Upper lobe of right lung (tissue), 1 donor: Measurements from ENCODE around the gene RBM20. TPM values are rescaled to one million over a fixed set of nuclear protein-coding genes. Genes with fewer than 3 reads are reported as not detected.
"Not testable (repeated sequence)": the region's sequence is repeated elsewhere in the genome, so short reads cannot be mapped to it uniquely, and the experiment has no call there.

Source experiments
- ATAC-seq: fragments of 200-7000 bp; cut with Tn5 transposase; one replicate; pipeline ENCODE4 v1.9.1; 2020; ENCODE audit warnings: mild to moderate bottlenecking, moderate library complexity
- DNase-seq: peaks from one replicate; pipeline ENCODE4 v3.0.0-alpha.2; 2020
- H3K27ac ChIP-seq: fragments of 200-600 bp; one replicate; pipeline ENCODE4 v1.8.0; 2022
- H3K27me3 ChIP-seq: fragments of 200-600 bp; one replicate; pipeline ENCODE4 v1.8.0; 2022; ENCODE audit warnings: mild to moderate bottlenecking
- H3K36me3 ChIP-seq: fragments of 200-600 bp; one replicate; pipeline ENCODE4 v1.8.0; 2022
- H3K4me1 ChIP-seq: fragments of 200-600 bp; one replicate; pipeline ENCODE4 v1.8.0; 2022
- H3K4me3 ChIP-seq: fragments of 200-600 bp; one replicate; pipeline ENCODE4 v1.8.0; 2022; ENCODE audit warnings: mild to moderate bottlenecking
- H3K9me3 ChIP-seq: fragments of 200-600 bp; one replicate; pipeline ENCODE4 v1.8.0; 2022
- intact Hi-C: fragments of 100-400 bp; cut with DNase I; formaldehyde crosslinking; loops from one replicate; pipeline ENCODE4 v1.11.0; 2022
- total RNA-seq: library from RNA; stranded (reverse); fragmentation: NEBNext Ultra II Directional; extraction: Animal tissue kit (Norgen Biotek cat#: 25700); gene quantifications from one replicate; pipeline ENCODE4 v1.2.1, GENCODE V29; 2021
- TF ChIP-seq, protein P1 (sequence below): fragments of 200-600 bp; IDR thresholded peaks from one replicate; pipeline ENCODE4 v1.8.0; 2022; ENCODE audit warnings: antibody characterized with exemption
- donor health status: DM: no; HTN: yes; CAD: no; lungs with severe emphysema.

The RBM20 gene
- total RNA-seq, 1 donor from 2014 or later, result 0.41 TPM

GRCh38 chr10:110609605-110610004 is 34.5 kb upstream of the RBM20 start:
- H3K27me3 ChIP-seq, result no peaks in the 10 kb centered on the region
- no peaks in the 10 kb centered on the region for H3K4me1 ChIP-seq
- intact Hi-C loops, result no loop called here
- H3K27ac ChIP-seq, result no peak overlapping the region
- peaks cover 17% of the 10 kb centered on the region for H3K36me3 ChIP-seq
- DNase-seq (no peak), ATAC-seq (peak; percentile 38)
- TF ChIP-seq, protein P1, sequence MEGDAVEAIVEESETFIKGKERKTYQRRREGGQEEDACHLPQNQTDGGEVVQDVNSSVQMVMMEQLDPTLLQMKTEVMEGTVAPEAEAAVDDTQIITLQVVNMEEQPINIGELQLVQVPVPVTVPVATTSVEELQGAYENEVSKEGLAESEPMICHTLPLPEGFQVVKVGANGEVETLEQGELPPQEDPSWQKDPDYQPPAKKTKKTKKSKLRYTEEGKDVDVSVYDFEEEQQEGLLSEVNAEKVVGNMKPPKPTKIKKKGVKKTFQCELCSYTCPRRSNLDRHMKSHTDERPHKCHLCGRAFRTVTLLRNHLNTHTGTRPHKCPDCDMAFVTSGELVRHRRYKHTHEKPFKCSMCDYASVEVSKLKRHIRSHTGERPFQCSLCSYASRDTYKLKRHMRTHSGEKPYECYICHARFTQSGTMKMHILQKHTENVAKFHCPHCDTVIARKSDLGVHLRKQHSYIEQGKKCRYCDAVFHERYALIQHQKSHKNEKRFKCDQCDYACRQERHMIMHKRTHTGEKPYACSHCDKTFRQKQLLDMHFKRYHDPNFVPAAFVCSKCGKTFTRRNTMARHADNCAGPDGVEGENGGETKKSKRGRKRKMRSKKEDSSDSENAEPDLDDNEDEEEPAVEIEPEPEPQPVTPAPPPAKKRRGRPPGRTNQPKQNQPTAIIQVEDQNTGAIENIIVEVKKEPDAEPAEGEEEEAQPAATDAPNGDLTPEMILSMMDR, result no peak
- H3K4me3 ChIP-seq, result no peak overlapping the region
- H3K9me3 ChIP-seq, result no peaks in the 10 kb centered on the region

DNA sequence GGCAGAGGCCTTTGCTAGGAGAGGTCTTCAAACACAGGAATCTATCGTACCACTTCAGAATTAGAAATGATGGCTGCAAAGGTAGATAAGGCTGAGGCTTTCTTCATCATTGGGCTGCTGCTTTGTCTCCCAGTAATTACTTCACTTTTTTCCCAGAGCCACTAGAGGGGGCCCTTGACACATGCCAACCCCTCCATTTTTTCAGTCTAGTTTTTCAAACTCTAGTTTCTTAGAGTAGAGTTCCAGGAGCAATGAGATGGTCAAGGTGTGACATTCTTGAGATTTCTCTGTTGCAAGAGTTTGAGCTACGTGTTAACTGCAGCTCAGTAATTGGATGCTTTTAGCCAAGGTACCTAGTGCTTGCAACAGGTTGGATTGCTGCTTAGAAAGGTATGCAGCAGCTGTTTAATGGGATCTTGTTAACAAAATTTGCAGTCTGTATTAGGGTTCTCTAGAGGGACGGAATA is 33.8 kb upstream of the RBM20 start:
- peaks cover 10% of the 10 kb centered on the region for H3K36me3 ChIP-seq
- TF ChIP-seq, protein P1, result peak; percentile 86
- H3K4me3 ChIP-seq, result no peak overlapping the region
- H3K27ac ChIP-seq, result no peak overlapping the region
- no peaks in the 10 kb centered on the region for H3K4me1 ChIP-seq
- DNase-seq (no peak), ATAC-seq (peak; percentile 85)
- no peaks in the 10 kb centered on the region for H3K9me3 ChIP-seq
- intact Hi-C loops, result no loop called here
- no peaks in the 10 kb centered on the region for H3K27me3 ChIP-seq

DNA sequence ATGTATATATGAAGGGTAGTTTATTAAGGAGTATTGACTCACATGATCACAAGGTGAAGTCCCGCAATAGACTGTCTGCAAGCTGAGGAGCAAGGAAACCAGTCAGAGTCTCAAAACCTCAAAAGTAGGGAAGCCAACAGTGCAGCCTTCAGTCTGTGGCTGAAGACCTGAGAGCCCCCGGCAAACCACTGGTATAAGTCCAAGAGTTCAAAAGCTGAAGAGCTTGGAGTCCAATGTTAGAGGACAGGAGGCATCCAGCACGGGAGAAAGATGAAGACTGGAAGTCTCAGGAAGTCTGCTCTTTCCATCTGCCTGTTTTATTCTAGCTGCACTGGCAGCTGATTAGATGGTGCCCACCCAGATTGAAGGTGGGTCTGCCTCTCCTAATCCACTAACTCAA is 33.4 kb upstream of the RBM20 start:
- H3K4me3 ChIP-seq, result not testable (repeated sequence)

DNA sequence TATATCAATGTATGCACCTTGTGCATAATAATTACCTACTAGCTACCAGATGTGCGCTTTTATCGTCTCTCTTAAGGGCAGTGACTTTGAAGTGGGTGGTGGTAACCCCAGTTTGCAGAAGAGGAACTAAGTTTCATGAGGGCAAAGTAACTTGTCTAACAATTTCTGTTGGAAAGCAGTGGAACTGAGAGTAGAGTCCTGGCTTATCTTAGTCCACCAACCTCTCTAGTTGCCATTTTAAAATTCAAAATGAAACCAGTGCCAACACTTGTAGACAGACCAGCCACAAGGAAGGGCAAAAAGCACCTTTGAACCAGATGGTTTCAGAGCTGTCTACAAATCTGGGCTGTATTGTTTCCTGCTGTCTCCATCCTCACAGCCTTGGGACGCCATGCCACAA is 32.0 kb upstream of the RBM20 start:
- Histone ChIP-seq H3K9me3 (no peaks in the 10 kb centered on the region), H3K4me3 (no peak overlapping the region), H3K4me1 (no peaks in the 10 kb centered on the region), H3K36me3 (no peaks in the 10 kb centered on the region), H3K27me3 (no peaks in the 10 kb centered on the region), H3K27ac (no peak overlapping the region)
- TF ChIP-seq, protein P1, result no peak
- intact Hi-C loops, result no loop called here
- DNase-seq (no peak), ATAC-seq (no peak)

More for the DNA sequence above, 33.4 kb upstream of the RBM20 start:
- intact Hi-C loops, ATAC-seq, H3K27ac ChIP-seq, H3K9me3 ChIP-seq, H3K36me3 ChIP-seq, DNase-seq, H3K4me1 ChIP-seq, H3K27me3 ChIP-seq: not testable (repeated sequence)

DNA sequence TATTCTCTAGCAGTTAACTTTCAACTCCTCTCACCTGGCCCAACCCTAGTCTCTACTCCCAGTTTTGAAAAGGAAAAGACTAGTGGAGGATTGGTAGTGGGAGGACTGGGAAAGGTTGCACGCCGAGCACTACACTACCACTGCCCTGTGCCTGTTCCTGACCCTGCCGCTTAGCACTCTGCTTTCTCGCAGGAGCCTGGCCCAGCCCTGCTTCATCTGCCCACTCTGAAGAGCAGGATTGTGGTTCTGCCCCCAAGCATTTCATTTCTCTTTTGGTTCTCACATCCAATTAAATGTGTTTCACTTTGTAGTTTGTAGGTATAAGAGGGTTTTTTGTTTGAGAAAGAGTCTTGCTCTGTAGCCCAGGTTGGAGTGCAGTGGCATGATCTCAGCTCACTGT is 31.5 kb upstream of the RBM20 start:
- Histone ChIP-seq H3K27ac (no peak overlapping the region), H3K27me3 (no peaks in the 10 kb centered on the region), H3K9me3 (no peaks in the 10 kb centered on the region), H3K4me3 (no peak overlapping the region), H3K36me3 (no peaks in the 10 kb centered on the region), H3K4me1 (no peaks in the 10 kb centered on the region)
- TF ChIP-seq, protein P1, result no peak
- ATAC-seq (no peak), DNase-seq (no peak)
- intact Hi-C loops, result no loop called here

DNA sequence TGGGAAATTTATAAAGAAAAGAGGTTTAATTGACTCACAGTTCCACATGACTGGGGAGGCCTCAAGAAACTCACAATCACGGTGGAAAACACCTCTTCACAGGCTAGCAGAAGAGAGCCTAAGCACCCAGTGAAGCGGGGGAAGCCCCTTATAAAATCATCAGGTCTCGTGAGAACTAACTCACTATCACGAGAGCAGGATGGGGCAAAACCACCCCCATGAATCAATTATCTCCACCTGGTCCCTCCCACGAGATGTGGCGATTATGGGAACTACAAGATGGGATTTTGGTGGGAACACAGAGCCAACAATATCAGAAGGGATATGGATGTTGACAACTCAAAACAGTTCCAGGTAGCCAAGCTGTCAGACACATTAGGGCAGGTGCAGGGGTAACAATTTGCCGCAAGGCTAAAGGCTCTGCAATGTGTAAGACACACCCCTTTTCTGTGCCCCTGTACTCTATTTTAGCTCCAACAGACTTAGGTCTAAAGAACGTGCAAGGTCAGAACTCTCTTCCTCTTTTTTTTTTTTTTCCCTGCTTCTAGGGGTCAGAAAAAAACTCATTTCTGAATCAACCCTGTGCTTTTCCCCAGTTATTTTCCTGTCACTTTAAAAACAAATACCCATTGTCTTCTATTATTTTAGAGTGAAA is 30.7 kb upstream of the RBM20 start:
- Histone ChIP-seq H3K4me1 (no peaks in the 10 kb centered on the region), H3K9me3 (no peaks in the 10 kb centered on the region), H3K4me3 (no peak overlapping the region), H3K27me3 (no peaks in the 10 kb centered on the region), H3K27ac (no peak overlapping the region), H3K36me3 (no peaks in the 10 kb centered on the region)
- intact Hi-C loops, result no loop called here
- TF ChIP-seq, protein P1, result no peak
- DNase-seq (no peak), ATAC-seq (no peak)
